GM19351 (cell line): Measurements from ENCODE around the gene DCAF8L1.
"Not testable (repeated sequence)": the region's sequence is repeated elsewhere in the genome, so short reads cannot be mapped to it uniquely, and the experiment has no call there.

Source experiments
- ATAC-seq: cut with Tn5 transposase; IDR thresholded peaks from one replicate; pipeline ENCODE4 v1.9.1; 2021; ENCODE audit warnings: mild to moderate bottlenecking, moderate library complexity; ENCODE audit not compliant: unreplicated experiment

Gene DCAF8L1

DNA sequence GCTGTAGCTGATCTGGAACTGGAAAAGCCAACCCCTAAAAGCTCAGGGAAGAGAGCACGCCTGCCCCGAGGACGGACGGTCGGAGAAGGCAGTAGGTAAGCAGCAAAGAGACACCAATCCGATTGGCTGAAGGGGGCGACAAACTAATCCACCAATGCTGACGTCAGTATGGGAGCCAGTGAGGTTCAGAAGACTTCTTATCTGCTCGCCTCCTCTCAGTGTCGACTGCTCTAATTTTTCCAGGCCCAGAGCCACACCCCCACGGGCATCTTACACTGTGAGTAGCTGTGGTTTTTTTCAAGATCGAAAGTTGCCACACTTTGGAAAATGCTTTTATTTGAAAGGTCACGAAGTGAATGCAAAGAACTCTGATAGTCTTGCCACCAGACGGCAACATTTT lies at the start of gene DCAF8L1:
DCAF8L1 (minus strand) TSS at position 101 of the 400 bp plus-strand sequence. CDS start 115 bp downstream, outside the sequence.
- ATAC-seq, result no peak

- no peak for ATAC-seq
These were observed 41.1 kb upstream of the DCAF8L1 start for GRCh38 chrX:28022371-28022770.

DNA sequence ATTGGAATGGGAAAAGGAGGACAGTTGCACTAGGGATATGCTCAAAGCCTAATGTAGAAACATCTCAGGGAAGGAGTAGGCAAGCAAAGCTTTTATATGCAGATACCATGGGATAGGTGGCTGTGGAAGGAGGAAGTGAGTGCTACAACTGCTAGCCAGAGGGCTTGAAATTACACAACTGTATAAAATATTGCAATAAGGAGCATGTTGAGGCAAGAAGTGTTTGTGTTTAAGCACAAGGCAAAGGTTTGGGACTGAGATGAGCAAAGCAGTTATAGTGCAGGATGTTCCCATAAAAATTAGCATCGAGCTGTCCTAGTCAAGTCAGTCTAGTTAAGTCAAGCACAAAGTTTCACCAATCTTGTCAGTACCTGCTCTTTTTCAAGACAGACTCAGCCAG lies 35.6 kb upstream of the DCAF8L1 start:
- no peak for ATAC-seq

DNA sequence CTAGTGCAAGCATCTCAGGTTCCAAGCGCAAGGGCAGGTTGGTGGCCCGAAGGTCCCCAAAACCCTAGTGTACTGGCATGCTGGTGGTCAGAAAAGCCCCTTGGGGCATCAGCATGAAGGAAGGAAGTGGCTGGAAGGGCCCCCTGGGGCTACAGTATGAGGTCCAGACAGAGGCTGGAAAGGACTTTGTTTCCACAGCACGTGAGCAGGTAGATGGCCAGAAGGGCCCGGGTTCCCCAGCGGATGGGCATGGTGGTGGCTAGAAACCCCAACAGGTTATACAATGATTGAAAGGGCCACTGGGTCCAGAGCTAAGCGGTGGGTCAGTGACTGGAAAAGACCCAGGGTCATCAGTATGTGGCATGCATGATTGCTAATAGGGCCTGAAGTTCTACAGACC lies 34.7 kb upstream of the DCAF8L1 start:
- no peak for ATAC-seq

GRCh38 chrX:28010875-28011274 lies 29.6 kb upstream of the DCAF8L1 start:
- no peak for ATAC-seq

DNA sequence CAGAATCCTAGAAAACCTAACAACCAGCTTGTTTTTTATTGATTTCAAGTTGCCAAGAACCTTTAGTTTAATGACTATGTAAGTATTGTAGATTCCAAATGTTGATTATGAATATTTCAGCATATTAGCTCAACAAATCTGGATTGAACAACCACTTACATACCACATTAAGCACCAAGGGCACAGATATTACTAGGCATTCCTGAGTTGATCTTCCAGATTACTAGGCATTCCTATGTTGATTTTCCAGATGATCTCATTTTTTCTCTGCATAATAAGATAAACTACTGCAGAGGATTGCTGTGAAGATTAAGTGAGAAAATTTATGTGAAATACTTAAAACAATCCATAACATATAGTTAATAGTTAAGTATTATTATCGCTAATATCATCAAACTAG lies 17.4 kb upstream of the DCAF8L1 start:
- no peak for ATAC-seq

DNA sequence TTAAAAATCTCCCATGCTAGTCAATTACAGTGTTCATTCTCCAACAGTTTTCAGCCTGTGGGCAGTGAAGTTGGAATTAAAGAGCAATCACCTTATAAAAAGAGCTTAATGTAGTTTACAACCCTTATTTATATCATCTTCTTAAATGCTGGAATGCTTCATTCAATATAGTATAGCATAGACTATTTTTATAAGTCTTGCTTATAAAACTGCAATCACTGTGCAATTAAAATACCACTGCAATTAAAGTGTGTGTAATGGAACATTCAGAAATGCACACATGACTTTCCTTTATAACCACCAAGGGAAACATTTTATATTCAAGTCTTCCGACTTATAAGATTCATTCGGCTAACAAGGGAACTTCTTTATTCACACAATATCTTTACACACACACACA lies 16.4 kb upstream of the DCAF8L1 start:
- no peak for ATAC-seq

DNA sequence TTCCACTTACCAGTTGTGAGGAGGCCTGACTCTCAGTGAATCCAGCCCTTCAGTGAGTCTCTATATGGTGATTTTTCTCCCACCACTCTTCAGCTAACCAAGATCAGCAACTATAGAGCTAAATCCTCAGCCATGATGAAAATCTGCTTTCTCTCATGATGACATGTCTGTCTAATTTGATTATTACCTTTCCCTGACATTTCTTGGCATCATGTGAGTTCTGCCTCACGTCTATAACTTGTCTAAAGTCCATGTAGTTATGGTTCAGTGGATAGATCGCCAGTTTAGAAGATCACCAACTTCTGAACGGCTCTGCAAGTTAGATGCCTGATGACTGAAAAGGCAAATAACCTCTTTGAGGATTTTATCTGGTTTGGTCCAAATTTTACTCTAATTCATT lies 14.9 kb upstream of the DCAF8L1 start:
- no peak for ATAC-seq

- no peak for ATAC-seq
These were observed 14.4 kb upstream of the DCAF8L1 start for GRCh38 chrX:27995611-27996010.

GRCh38 chrX:27987862-27988646 lies 6.8 kb upstream of the DCAF8L1 start:
- ATAC-seq, result no peak

- ATAC-seq, result not testable (repeated sequence)
These were observed 4.3 kb downstream of the DCAF8L1 start for GRCh38 chrX:27976934-27977333.

DNA sequence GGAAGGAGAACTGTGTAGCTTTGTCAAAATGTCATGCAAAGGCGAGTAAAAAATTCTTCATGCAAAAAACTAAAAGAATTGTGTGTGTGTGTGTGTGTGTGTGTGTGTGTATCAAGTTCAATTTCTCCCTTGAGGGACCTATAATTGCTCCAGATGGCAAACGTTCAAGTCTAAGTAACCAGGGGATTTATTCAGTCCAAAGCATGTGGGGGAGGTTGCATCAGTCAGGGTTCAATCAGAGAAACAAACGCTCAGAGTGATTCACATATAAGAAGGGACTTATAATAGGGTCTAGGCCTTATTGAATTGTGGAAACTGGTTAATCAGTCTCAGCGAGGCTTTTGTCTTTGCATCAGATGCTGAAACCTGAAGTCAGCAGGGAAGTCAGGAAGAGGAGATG lies 5.0 kb downstream of the DCAF8L1 start:
- no peak for ATAC-seq

DNA sequence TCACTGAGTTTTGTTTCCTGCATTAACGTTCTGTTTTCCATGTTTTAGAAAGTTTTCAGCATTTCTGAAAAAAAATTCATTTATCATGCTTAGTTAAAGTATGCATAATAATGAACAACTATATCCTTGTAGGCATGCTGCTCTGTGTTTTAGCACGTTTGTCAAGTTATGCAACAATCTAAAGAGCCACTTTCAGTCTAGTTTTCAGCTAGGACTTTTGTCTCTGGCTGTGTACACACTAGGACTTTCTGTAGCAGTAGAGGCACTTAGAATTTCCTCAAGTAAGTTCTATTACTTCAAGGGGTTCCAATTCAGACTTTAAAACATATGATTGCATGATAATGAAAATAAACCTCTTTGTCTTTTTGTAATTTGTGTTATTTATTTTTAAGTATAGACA lies 12.4 kb downstream of the DCAF8L1 start:
- ATAC-seq, result no peak

DNA sequence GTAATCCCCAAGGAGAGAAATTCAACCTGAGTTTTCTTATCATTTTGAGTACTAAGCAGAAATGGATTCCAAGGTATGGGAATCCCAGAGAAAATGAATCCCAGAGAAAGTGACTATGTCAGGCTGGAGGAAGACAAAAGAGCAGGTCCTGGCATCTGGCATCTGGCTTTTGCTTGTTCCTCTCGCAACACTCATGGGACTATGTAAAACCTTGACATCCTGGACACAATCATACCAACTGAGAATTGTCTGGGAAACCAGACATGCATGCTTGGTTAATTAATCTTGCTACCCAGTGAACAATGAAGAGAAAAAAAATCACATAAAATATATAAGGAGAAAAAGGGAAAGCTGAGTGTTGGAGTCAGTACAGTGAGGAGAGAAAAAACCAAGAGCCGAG lies 12.9 kb downstream of the DCAF8L1 start:
- no peak for ATAC-seq

- ATAC-seq, result no peak
These were observed 14.3 kb downstream of the DCAF8L1 start for GRCh38 chrX:27966955-27967354.

GRCh38 chrX:27966492-27966891 lies 14.8 kb downstream of the DCAF8L1 start:
- ATAC-seq, result no peak

DNA sequence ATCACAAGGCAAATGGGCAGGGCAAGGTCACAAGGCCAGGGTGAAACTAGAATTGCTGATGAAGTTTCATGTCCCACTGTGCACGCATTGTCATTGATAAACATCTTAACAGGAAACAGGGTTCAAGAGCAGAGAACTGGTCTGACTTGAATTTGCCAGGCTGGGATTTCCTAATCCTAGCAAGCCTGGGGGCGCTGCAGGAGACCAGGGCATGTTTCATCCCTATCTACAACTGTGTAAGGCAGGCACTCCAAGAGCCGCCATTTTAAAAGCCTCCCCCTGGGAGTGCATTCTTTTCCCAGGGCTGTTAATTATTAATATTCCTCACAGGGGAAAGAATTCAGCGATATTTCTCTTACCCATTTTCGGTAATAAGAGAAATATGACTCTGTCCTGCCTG lies 15.9 kb downstream of the DCAF8L1 start:
- ATAC-seq, result not testable (repeated sequence)

DNA sequence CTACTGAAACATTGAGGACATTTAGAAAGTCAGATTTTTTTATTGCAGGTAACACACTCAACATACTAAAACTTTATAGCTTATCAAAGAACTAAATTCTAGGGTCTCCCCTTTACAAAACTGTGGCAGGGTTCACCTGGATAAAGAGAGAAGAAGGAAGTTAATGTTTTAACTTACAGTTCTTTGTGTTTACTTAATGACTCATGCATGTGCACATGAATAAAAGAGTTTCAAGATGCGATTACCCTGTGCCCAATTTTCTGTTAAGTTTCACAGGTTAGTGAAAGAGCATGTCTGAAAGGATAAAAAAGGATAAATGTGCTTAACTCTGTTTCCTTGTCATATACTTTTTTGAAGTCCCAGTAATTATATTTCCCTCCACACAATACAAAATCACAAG lies 16.8 kb downstream of the DCAF8L1 start:
- no peak for ATAC-seq

DNA sequence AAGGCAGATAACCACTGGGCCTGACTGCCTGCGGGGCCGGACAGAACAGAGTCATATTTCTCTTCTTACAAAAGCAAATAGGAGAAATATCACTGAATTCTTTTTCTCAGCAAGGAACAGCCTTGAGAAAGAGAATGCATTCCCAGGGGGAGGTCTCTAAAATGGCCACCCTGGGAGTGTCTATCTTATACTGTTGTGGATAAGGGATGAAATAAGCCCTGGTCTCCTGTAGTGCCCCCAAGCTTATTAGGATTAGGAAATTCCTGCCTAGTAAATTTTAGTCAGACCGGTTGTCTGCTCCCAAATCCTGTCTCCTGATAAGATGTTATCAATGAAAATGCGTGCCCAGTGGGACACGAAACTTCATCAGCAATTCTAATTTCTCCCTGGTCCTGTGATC lies 20.8 kb downstream of the DCAF8L1 start:
- not testable (repeated sequence) for ATAC-seq

- no peak for ATAC-seq
These were observed 28.1 kb downstream of the DCAF8L1 start for GRCh38 chrX:27953171-27953570.

GRCh38 chrX:27933361-27933760 lies 47.9 kb downstream of the DCAF8L1 start:
- no peak for ATAC-seq
